Pancreas (tissue), 10 donors: ENCODE measurements around the gene TLCD3B. TPM values are rescaled to one million over a fixed set of nuclear protein-coding genes. Genes with fewer than 3 reads are reported as not detected.

ENCODE experiments used
- ATAC-seq, 4 donors: fragments of 200-7000 bp; cut with Tn5 transposase; one replicate each; pipeline versions ENCODE4 v1.8.0 to v1.9.1; 2020; ENCODE audit warnings: mild to moderate bottlenecking in 4 of 4, moderate library complexity in 4 of 4
- DNase-seq, 6 donors: peaks; one replicate each; pipeline ENCODE4 v3.0.0-alpha.2; 2020
- FAIRE-seq: peaks from 2 replicates; lab custom pipeline; 2012; peaks lifted over from hg19 to GRCh38; lab: Jason Lieb, UNC
- H3K27ac ChIP-seq, 4 donors: fragments of 200-600 bp; sonication (generic); 1 replicate in 3 of 4; 2 replicates in 1 of 4; pipeline versions ENCODE4 v1.5.0 to v1.8.0; 2020
- H3K27me3 ChIP-seq, 4 donors: fragments of 200-600 bp; one replicate each; pipeline ENCODE4 v1.8.0; 2021
- H3K36me3 ChIP-seq, 3 donors: fragments of 200-600 bp; sonication (generic) in 1 of 3; one replicate each; pipeline versions ENCODE4 v1.5.0 to v1.8.0; 2020 to 2021
- H3K4me1 ChIP-seq, 3 donors: fragments of 200-600 bp; one replicate each; pipeline ENCODE4 v1.8.0; 2021
- H3K4me3 ChIP-seq, 4 donors: fragments of 200-600 bp; sonication (generic) in 2 of 4; one replicate each; pipeline versions ENCODE4 v1.5.0 to v1.8.0; 2020 to 2021
- H3K9me3 ChIP-seq, 4 donors: fragments of 200-600 bp; one replicate each; pipeline ENCODE4 v1.8.0; 2021
- WGBS, 2 donors: extraction: QIAGEN DNeasy Blood & Tissue Kit; methylation state at CpG; one replicate each; pipeline ENCODE4 v1.1.7; 2013; 5-methylcytosine and 5-hydroxymethylcytosine counted together
- intact Hi-C, 3 donors: fragments of 100-400 bp; cut with DNase I; formaldehyde crosslinking; loops; one replicate each; pipeline versions ENCODE4 v1.11.1 to v1.14.2; 2022
- polyA plus RNA-seq, 2 donors: library from polyadenylated mRNA; stranded (reverse); fragments of 200-250 nt; gene quantifications; one replicate each; pipeline ENCODE4 v1.2.3, GENCODE V29; 2013
- total RNA-seq, 6 donors: library from RNA; stranded (reverse); fragmentation: NEBNext Ultra II Directional in 4 of 6; extraction: Animal tissue kit (Norgen Biotek cat#: 25700) in 4 of 6; gene quantifications; one replicate each; pipeline versions ENCODE4 v1.2.1 to v1.2.4, GENCODE V29; 2021 to 2023
- TF ChIP-seq, protein P1 (sequence below), 4 donors: fragments of 200-600 bp; sonication (generic) in 3 of 4; IDR thresholded peaks; one replicate each; pipeline versions ENCODE4 v1.5.0 to v1.8.0; 2021; ENCODE audit warnings: antibody characterized with exemption in 4 of 4
- donor health status: healthy with polysubstance abuse.
- donor health status: DM: no; HTN: no; CAD: no; lungs with moderate emphysema.
- donor health status: DM: no; HTN: no; CAD: no.
- donor health status: control.
- donor health status: control.
- donor health status: Bipolar disorder and iron deficiency.
- donor health status: DM: yes; HTN: yes; CAD: no.
- donor health status: DM: no; HTN: no; CAD: no.
- donor health status: DM: no; HTN: no; CAD: no.
- donor health status: DM: yes; HTN: yes; CAD: no.

Gene TLCD3B
- total and polyA plus RNA-seq, 8 donors = 0.20 to 2.1 (median 0.28) TPM; not detected in 3

DNA sequence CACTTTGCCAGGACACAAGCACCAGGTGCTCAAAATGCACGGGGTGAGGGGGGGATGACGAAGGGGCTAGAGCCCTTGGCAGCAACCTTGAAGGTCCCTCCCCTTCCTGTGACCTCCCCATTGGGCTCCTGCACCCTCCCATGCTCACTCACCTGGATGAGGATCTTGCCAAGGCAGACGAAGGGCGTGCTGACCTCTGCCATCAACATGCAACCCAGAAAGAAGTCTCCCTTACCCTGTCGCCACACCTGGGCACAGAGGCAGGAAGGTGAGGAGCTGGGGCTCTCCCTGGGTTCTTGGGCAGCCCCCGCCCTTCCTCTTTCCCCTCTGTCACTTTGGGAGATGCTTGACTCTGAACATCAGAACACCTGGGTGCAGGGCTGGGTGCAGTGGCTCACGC lies 5.5 kb downstream of the TLCD3B start:
- no peaks in the 10 kb centered on the region for H3K36me3 ChIP-seq
- no peak overlapping the region for H3K27ac ChIP-seq
- TF ChIP-seq, protein P1, sequence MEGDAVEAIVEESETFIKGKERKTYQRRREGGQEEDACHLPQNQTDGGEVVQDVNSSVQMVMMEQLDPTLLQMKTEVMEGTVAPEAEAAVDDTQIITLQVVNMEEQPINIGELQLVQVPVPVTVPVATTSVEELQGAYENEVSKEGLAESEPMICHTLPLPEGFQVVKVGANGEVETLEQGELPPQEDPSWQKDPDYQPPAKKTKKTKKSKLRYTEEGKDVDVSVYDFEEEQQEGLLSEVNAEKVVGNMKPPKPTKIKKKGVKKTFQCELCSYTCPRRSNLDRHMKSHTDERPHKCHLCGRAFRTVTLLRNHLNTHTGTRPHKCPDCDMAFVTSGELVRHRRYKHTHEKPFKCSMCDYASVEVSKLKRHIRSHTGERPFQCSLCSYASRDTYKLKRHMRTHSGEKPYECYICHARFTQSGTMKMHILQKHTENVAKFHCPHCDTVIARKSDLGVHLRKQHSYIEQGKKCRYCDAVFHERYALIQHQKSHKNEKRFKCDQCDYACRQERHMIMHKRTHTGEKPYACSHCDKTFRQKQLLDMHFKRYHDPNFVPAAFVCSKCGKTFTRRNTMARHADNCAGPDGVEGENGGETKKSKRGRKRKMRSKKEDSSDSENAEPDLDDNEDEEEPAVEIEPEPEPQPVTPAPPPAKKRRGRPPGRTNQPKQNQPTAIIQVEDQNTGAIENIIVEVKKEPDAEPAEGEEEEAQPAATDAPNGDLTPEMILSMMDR (IDR thresholded peaks at IDR 0.05) = no peak
- intact Hi-C loops = no loop called here
- no peak for ATAC-seq
- WGBS, 2 donors = 33 to 46% methylated on average over 7 of the region's 7 CpGs
- no peak for FAIRE-seq
- no peaks in the 10 kb centered on the region for H3K27me3 ChIP-seq
- DNase-seq = no peak
- no peaks in the 10 kb centered on the region for H3K9me3 ChIP-seq
- H3K4me1 ChIP-seq = no peaks in the 10 kb centered on the region
- H3K4me3 ChIP-seq = no peak overlapping the region

DNA sequence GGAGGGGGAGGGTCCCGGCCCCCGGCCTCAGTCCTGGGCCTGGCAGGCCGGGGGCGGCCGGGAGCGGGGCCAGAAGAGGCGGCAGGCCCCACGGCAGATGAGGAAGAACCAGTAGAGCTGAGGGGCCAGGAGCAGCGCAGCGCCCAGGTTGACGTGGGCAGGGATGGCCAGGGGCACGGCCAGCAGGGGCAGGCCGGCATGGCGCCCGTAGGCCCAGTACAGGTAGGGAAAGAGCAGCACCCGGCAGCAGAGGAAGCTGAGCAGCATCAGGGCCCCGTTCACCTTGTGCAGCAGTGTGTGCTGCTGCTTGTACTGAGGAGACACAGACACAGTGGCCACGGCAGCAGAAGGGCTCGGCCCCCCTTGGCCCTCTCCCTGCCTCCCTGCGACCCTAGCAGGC lies 5.9 kb downstream of the TLCD3B start:
- no peak for FAIRE-seq
- H3K27ac ChIP-seq = no peak overlapping the region
- H3K27me3 ChIP-seq = no peaks in the 10 kb centered on the region
- DNase-seq = no peak
- intact Hi-C loops = no loop called here
- ATAC-seq = no peak
- no peak overlapping the region for H3K4me3 ChIP-seq
- 50 to 65% methylated on average over 20 of the region's 20 CpGs for WGBS, 2 donors
- no peaks in the 10 kb centered on the region for H3K36me3 ChIP-seq
- no peaks in the 10 kb centered on the region for H3K9me3 ChIP-seq
- H3K4me1 ChIP-seq = no peaks in the 10 kb centered on the region
- TF ChIP-seq, protein P1 (IDR thresholded peaks at IDR 0.05) = no peak

DNA sequence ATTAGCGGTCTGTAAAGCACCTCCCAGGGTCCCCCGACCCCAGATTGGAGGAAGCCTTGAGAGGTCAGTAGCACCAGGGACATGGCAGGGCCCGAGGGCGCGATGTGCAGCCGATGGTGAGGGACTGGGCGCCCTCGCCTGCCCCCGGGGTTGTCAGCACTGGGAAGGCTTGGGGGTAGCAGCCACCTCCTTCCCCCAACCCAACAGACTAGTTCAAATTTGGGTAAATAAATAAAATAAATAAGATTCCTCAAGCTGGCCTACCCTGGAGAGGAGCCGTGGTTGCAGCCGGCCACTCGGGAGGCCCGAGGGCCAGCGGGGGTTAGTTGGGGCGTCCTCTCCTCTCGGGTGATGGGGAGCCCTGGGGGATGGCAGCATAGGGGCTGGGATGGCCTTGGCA lies 6.6 kb downstream of the TLCD3B start:
- no peak for ATAC-seq
- TF ChIP-seq, protein P1 (IDR thresholded peaks at IDR 0.05) = no peak

DNA sequence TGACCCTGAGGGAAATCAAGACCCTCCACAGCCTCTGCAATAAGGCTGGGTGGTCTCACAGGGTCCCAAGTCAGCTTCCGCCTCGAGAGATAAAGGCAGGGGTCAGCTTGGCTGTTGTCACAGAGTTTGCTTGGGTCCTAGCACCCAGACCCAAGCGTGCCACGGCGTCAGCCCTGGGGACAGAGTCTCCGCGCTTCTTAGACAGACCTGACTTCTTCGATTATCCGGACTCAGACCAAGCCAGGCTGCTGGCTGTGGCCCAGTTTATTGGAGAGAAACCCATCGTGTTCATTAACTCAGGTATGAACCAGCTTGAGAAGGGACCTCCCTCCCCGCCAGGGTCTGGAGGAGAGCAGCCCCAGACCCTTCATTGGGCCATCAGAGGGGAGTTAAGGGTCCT lies 7.5 kb downstream of the TLCD3B start:
- FAIRE-seq (no peak), ATAC-seq (no peak), DNase-seq (no peak)
- TF ChIP-seq, protein P1 (IDR thresholded peaks at IDR 0.05) = no peak
- Histone ChIP-seq H3K27ac (no peak overlapping the region), H3K9me3 (no peaks in the 10 kb centered on the region), H3K27me3 (no peaks in the 10 kb centered on the region), H3K36me3 (no peaks in the 10 kb centered on the region), H3K4me1 (no peaks in the 10 kb centered on the region), H3K4me3 (no peak overlapping the region)
- WGBS, 2 donors = 67 to 69% methylated on average over 11 of the region's 11 CpGs
- intact Hi-C loops = loop anchor here in 1 of 3 donors (5.0 kb wide), 1 partner anchor 326 kb away; no protein-coding TSS in a partner anchor

More for the DNA sequence above, 6.6 kb downstream of the TLCD3B start:
- FAIRE-seq (no peak), DNase-seq (no peak)
- Histone ChIP-seq H3K27ac (no peak overlapping the region), H3K4me3 (no peak overlapping the region), H3K4me1 (no peaks in the 10 kb centered on the region), H3K36me3 (no peaks in the 10 kb centered on the region), H3K9me3 (no peaks in the 10 kb centered on the region), H3K27me3 (no peaks in the 10 kb centered on the region)
- WGBS, 2 donors = 39 to 57% methylated on average over 12 to 16 of the region's 16 CpGs
- intact Hi-C loops = loop anchor here in 1 of 3 donors (5.0 kb wide), 1 partner anchor 327 kb away; no protein-coding TSS in a partner anchor

DNA sequence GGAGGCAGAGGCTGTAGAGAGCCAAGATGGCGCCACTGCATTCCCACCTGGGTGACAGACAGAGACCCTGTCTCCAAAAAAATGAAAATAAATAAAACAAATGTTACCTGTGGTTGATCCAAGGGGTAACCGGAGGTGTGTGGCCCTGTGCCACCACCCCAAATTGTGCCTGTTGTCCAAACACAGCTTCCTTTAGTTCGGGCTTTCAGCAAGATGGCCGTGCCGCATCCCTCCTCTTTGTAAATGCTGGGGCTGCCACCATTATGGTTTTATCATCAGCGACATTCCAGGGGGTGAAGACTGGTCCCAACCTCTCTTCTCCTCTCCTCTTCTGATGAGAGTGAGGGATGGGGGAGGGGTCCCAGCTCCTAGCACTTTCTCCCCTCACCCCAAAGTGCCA lies 8.2 kb downstream of the TLCD3B start, which contains the start of gene C16orf92:
Gene C16orf92, plus strand, starts transcription at position 312 of the 400 bp plus-strand sequence. CDS start 143 bp downstream, outside the sequence.
- H3K27me3 ChIP-seq = no peaks in the 10 kb centered on the region
- ATAC-seq = no peak
- 51 to 69% methylated on average over 6 of the region's 6 CpGs for WGBS, 2 donors
- no peak for FAIRE-seq
- intact Hi-C loops = loop anchor here in 1 of 3 donors (5.0 kb wide), 1 partner anchor 326 kb away; no protein-coding TSS in a partner anchor
- H3K36me3 ChIP-seq = no peaks in the 10 kb centered on the region
- DNase-seq = no peak
- TF ChIP-seq, protein P1 (IDR thresholded peaks at IDR 0.05) = no peak
- H3K9me3 ChIP-seq = no peaks in the 10 kb centered on the region
- H3K4me1 ChIP-seq = no peaks in the 10 kb centered on the region
- H3K4me3 ChIP-seq = no peak within 1 kb of the TSS
- H3K27ac ChIP-seq = no peak within 1 kb of the TSS
